C4-2B (cell line): ENCODE data around the gene HSPA12A.

Experiments used
- CTCF ChIP-seq: fragments of 450-650 bp; conservative IDR thresholded peaks from 2 replicates; pipeline ENCODE4 v1.5.1; 2017; ENCODE audit warnings: mild to moderate bottlenecking
- ZFX ChIP-seq: fragments of 450-650 bp; IDR thresholded peaks from 2 replicates; pipeline ENCODE4 v1.6.1; 2017

GRCh38 chr10:116636385-116636784, 106.0 kb downstream of the HSPA12A start:
- no peak for TF ChIP-seq CTCF
- no peak for TF ChIP-seq ZFX
